HepG2 (cell line): ENCODE results near the gene SP6. TPM values are rescaled to one million over a fixed set of nuclear protein-coding genes. Genes with fewer than 3 reads are reported as not detected.

Experiments
- ATAD3A ChIP-seq: sonication (generic); formaldehyde crosslinking; IDR thresholded peaks from 2 replicates; pipeline ENCODE4 v1.4.0; 2020; ENCODE audit warnings: missing genetic modification reagents
- ATF5 ChIP-seq: sonication (generic); formaldehyde crosslinking; IDR thresholded peaks from 2 replicates; pipeline ENCODE4 v1.4.0; 2020; ENCODE audit warnings: mild to moderate bottlenecking, low read depth, missing genetic modification reagents
- CENPX ChIP-seq: sonication (generic); formaldehyde crosslinking; IDR thresholded peaks from 2 replicates; pipeline ENCODE4 v1.9.0; 2021; ENCODE audit warnings: mild to moderate bottlenecking, missing genetic modification reagents, moderate library complexity
- CTCF ChIP-seq: sonication (generic); formaldehyde crosslinking; IDR thresholded peaks from 2 replicates; pipeline ENCODE4 v1.5.0; 2020; ENCODE audit warnings: mild to moderate bottlenecking, missing genetic modification reagents, moderate library complexity
- DRAP1 ChIP-seq: IDR thresholded peaks from 2 replicates; pipeline ENCODE4 v1.6.1; 2016; ENCODE audit warnings: missing genetic modification reagents, missing compliant biosample characterization
- FOXP4 ChIP-seq: sonication (generic); formaldehyde crosslinking; IDR thresholded peaks from 2 replicates; pipeline ENCODE4 v1.4.0; 2020; ENCODE audit warnings: missing genetic modification reagents
- HOXD1 ChIP-seq: sonication (generic); formaldehyde crosslinking; IDR thresholded peaks from 2 replicates; pipeline ENCODE4 v1.5.0; 2020; ENCODE audit warnings: missing genetic modification reagents
- MEIS2 ChIP-seq: sonication (generic); formaldehyde crosslinking; IDR thresholded peaks from 2 replicates; pipeline ENCODE4 v1.9.0; 2021; ENCODE audit warnings: mild to moderate bottlenecking, missing genetic modification reagents
- NFE2 ChIP-seq: sonication (generic); formaldehyde crosslinking; IDR thresholded peaks from 2 replicates; pipeline ENCODE4 v1.4.0; 2020; ENCODE audit warnings: missing genetic modification reagents
- NR2C2 ChIP-seq: sonication (generic); formaldehyde crosslinking; IDR thresholded peaks from 2 replicates; pipeline ENCODE4 v1.4.0; 2020; ENCODE audit warnings: missing genetic modification reagents, mild to moderate bottlenecking, moderate library complexity, borderline replicate concordance
- REPIN1 ChIP-seq: sonication (generic); formaldehyde crosslinking; IDR thresholded peaks from 2 replicates; pipeline ENCODE4 v1.8.0; 2022; ENCODE audit warnings: missing genetic modification reagents, low read depth, mild to moderate bottlenecking, borderline replicate concordance
- ZBTB20 ChIP-seq: sonication (generic); formaldehyde crosslinking; IDR thresholded peaks from 2 replicates; pipeline ENCODE4 v1.8.1; 2023; ENCODE audit warnings: missing genetic modification reagents, low read depth, mild to moderate bottlenecking, borderline replicate concordance
- ZBTB37 ChIP-seq: sonication (generic); formaldehyde crosslinking; IDR thresholded peaks from 2 replicates; pipeline ENCODE4 v1.4.0; 2020; ENCODE audit warnings: mild to moderate bottlenecking, missing genetic modification reagents
- ZBTB7B ChIP-seq: sonication (generic); formaldehyde crosslinking; IDR thresholded peaks from 2 replicates; pipeline ENCODE4 v1.4.0; 2020; ENCODE audit warnings: missing genetic modification reagents
- ZFP91 ChIP-seq: sonication (generic); formaldehyde crosslinking; IDR thresholded peaks from 2 replicates; pipeline ENCODE4 v1.9.0; 2022; ENCODE audit warnings: missing genetic modification reagents, mild to moderate bottlenecking, borderline replicate concordance
- ZNF414 ChIP-seq: sonication (generic); formaldehyde crosslinking; IDR thresholded peaks from 2 replicates; pipeline ENCODE4 v1.5.0; 2020; ENCODE audit warnings: missing genetic modification reagents
- ZNF451 ChIP-seq: sonication (generic); formaldehyde crosslinking; IDR thresholded peaks from 2 replicates; pipeline ENCODE4 v1.5.0; 2020; ENCODE audit warnings: mild to moderate bottlenecking, missing genetic modification reagents
- ZNF496 ChIP-seq: sonication (generic); formaldehyde crosslinking; IDR thresholded peaks from 2 replicates; pipeline ENCODE4 v1.8.1; 2023; ENCODE audit warnings: mild to moderate bottlenecking, moderate library complexity, missing genetic modification reagents; ENCODE audit not compliant: insufficient replicate concordance
- polyA plus RNA-seq, 8 experiments: library from polyadenylated mRNA; depleted of rRNA in 3 of 8; stranded (reverse) in 7 of 8; unstranded in 1 of 8; fragments of >200 nt; fragmentation: Illumina TruSeq in 4 of 8; extraction: Trizol in 4 of 8; gene quantifications; 2 replicates each; pipeline versions ENCODE4 v1.2.1 to v1.2.3, GENCODE V29; 2011 to 2016; ENCODE audit warnings: low read depth in 4 of 8, missing spikeins in 1 of 8, mixed read lengths in 1 of 8; ENCODE audit not compliant: insufficient read depth in 1 of 8
- total RNA-seq, 5 experiments: library from RNA; depleted of rRNA; stranded (reverse); fragments of >200 nt; fragmentation: Illumina TruSeq; extraction: Trizol; gene quantifications; 2 replicates each; pipeline ENCODE4 v1.2.3, GENCODE V29; 2016; ENCODE audit warnings: low read depth in 1 of 5

SP6 gene
- total and polyA plus RNA-seq, 2 of the 13 experiments (the other 11 are each of a cell fraction or from before 2014, with no cell fraction given) = 0.07 TPM

GRCh38 chr17:47821424-47822391 lies 29.3 kb downstream of the SP6 start, which contains the start of gene OSBPL7 (continued):
- TF ChIP-seq ATF5 (CRISPR knock-in tag) (no peak), ZNF496 (CRISPR knock-in tag) (no peak), HOXD1 (CRISPR knock-in tag) (0 out of 2 replicates have a peak, but pooled peaks have one; percentile 23), ZNF414 (peak; percentile 94), ATAD3A (no peak), ZFP91 (CRISPR knock-in tag) (peak; percentile 68; the same call in 1 of the 2 replicates), NR2C2 (CRISPR knock-in tag) (peak; percentile 73; the same call in 1 of the 2 replicates), DRAP1 (CRISPR knock-in tag) (0 out of 2 replicates have a peak, but pooled peaks have one; percentile 64), ZBTB20 (CRISPR knock-in tag) (no peak), NFE2 (CRISPR knock-in tag) (no peak), FOXP4 (peak; percentile 36; the same call in 1 of the 2 replicates), ZNF451 (CRISPR knock-in tag) (peak; percentile 96), ZBTB7B (peak; percentile 49; the same call in 1 of the 2 replicates), CENPX (CRISPR knock-in tag) (no peak), MEIS2 (peak; percentile 45; the same call in 1 of the 2 replicates), REPIN1 (CRISPR knock-in tag) (peak; percentile 84), ZBTB37 (CRISPR knock-in tag) (no peak), CTCF (CRISPR knock-in tag) (peak; percentile 95)
